ENCODE data around the gene LHX2.

- no peak for TF ChIP-seq YY1 (IDR thresholded peaks at IDR 0.05; ENCODE audit: insufficient read depth, insufficient read length)
- TF ChIP-seq ZNF274 (IDR thresholded peaks at IDR 0.05; ENCODE audit: low read depth, low read length) = no peak
- no peak for TF ChIP-seq SUZ12 (IDR thresholded peaks at IDR 0.05; ENCODE audit: extremely low read depth, insufficient read depth, insufficient read length)
These were observed 19.4 kb downstream of the LHX2 start for GRCh38 chr9:124030969-124031451.
